ENCODE data around the gene TMEM272.

Gene TMEM272

DNA sequence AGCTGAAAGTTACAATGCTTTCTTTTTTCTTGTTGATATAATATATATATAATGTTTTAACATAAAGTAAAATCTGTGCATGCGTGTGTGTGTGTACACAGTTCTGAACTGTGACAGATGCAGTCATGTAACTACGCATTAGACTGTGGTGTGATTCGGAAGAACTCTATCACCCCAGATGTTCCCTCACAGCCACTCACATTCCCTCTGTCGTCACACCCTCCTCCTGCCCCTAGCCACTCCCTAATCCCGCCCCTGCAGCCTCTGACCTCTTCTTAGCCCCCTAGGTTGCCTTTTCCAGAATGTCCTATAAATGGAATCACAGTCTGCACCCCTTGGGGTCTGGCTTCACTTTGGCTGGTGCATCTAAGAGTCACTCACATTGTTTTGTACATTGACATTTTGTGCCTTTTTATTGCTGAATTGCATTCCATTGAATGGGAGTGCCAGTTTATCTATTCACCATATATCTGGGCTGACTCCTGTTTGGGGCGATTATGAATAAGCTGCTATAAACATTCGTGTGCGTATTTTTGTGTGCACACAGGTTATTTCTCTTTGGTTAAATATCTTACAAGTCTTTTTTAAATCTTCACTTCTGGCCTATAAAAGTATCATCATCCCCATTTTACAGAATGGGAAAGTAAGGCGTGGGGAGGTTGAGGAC, 61.4 kb downstream of the TMEM272 start:
- Histone ChIP-seq H3K4me2 (ENCODE audit: insufficient read depth, low read length, poor library complexity, severe bottlenecking) (no peak overlapping the region), H2AFZ (ENCODE audit: low read length) (no peak overlapping the region), H3K9me3 (replicated peaks in 1 of 2; ENCODE audit: control insufficient read depth in 2 of 2, insufficient read depth in 1 of 2, low read depth in 1 of 2, low read length in 2 of 2) (no peaks in the 10 kb centered on the region), H4K91ac (ENCODE audit: low read depth, low read length, poor library complexity) (no peak overlapping the region), H3K18ac (ENCODE audit: low read length) (no peak overlapping the region), H3K4ac (ENCODE audit: low read length) (no peak overlapping the region), H2AK5ac (ENCODE audit: low read depth, low read length) (no peak overlapping the region), H3K9ac (ENCODE audit: low read depth, low read length, poor library complexity) (no peak overlapping the region), H2BK120ac (ENCODE audit: low read depth, low read length) (no peak overlapping the region), H3K36me3 (replicated peaks in 1 of 2; ENCODE audit: control insufficient read depth in 2 of 2, insufficient read depth in 2 of 2, low read length in 2 of 2) (no peaks in the 10 kb centered on the region), H2BK15ac (ENCODE audit: low read length) (no peak overlapping the region), H2BK12ac (ENCODE audit: low read length) (no peak overlapping the region), H3K4me3 (ENCODE audit: low read length in 2 of 2) (no peak overlapping the region), H3K23ac (ENCODE audit: low read depth, low read length, poor library complexity) (no peak overlapping the region), H3K27ac (replicated peaks; ENCODE audit: low read length) (no peak overlapping the region), H3K14ac (ENCODE audit: low read length) (no peak overlapping the region), H3K79me1 (ENCODE audit: low read depth, low read length) (no peaks in the 10 kb centered on the region), H3K27me3 (ENCODE audit: control insufficient read depth in 3 of 3, insufficient read depth in 3 of 3, low read depth in 1 of 3, low read length in 3 of 3) (no peaks in the 10 kb centered on the region), H2BK5ac (ENCODE audit: low read length) (no peak overlapping the region), H3K4me1 (ENCODE audit: control insufficient read depth in 2 of 2, insufficient read depth in 1 of 2, low read depth in 1 of 2, low read length in 2 of 2) (peaks cover 6 to 8% of the 10 kb centered on the region in 2 donors), H4K8ac (ENCODE audit: low read depth, low read length) (no peak overlapping the region)
- no CpG with 5 or more reads among the region's 9 CpGs for WGBS, 2 donors (ENCODE audit: extremely low coverage in 2 of 2, insufficient read length in 2 of 2, insufficient replicate concordance in 1 of 2)
- DNase-seq (ENCODE audit: low spot score) = no peak

DNA sequence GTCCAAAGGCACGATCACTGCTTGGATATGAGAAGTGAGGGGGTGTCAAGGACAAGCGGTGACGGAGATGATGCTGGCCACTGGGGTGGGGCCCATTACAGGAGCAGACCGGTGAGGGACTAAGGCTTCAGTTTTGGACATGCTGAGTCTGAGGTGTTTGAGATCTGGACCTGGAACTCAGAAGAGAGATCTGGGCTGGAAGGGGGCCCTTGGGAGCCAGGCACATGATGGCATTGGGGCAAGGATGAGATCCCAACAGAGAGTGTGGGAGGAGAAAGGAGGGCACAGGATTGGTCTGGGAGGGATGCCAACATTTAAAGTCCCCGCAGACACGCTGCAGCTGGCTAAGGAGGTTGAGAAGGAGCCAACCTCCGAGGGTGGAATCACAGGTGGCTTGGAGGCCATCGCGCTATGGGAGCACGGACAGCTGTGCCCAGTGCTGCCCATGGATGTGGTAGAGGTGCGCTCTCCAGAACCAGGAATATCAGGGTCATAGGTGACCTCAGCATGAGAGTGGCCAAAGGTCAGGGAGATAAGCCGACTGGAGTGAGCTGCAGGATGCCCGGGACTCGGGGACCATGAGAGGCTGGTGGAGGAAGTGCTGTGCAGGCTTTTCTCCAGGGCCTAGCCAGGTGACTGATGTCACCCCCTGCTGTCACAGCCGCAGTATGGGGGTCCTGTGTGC, 62.8 kb downstream of the TMEM272 start:
- Histone ChIP-seq H2BK5ac (ENCODE audit: low read length) (peak overlapping the region; percentile 43), H3K27me3 (ENCODE audit: control insufficient read depth in 3 of 3, insufficient read depth in 3 of 3, low read depth in 1 of 3, low read length in 3 of 3) (no peaks in the 10 kb centered on the region), H2BK120ac (ENCODE audit: low read depth, low read length) (no peak overlapping the region), H2BK12ac (ENCODE audit: low read length) (no peak overlapping the region), H3K9ac (ENCODE audit: low read depth, low read length, poor library complexity) (no peak overlapping the region), H3K9me3 (replicated peaks in 1 of 2; ENCODE audit: control insufficient read depth in 2 of 2, insufficient read depth in 1 of 2, low read depth in 1 of 2, low read length in 2 of 2) (no peaks in the 10 kb centered on the region), H4K8ac (ENCODE audit: low read depth, low read length) (no peak overlapping the region), H3K14ac (ENCODE audit: low read length) (no peak overlapping the region), H3K4me1 (ENCODE audit: control insufficient read depth in 2 of 2, insufficient read depth in 1 of 2, low read depth in 1 of 2, low read length in 2 of 2) (peaks cover 8 to 14% of the 10 kb centered on the region in 2 donors), H3K18ac (ENCODE audit: low read length) (peak overlapping the region; percentile 51), H3K36me3 (replicated peaks in 1 of 2; ENCODE audit: control insufficient read depth in 2 of 2, insufficient read depth in 2 of 2, low read length in 2 of 2) (no peaks in the 10 kb centered on the region), H3K23ac (ENCODE audit: low read depth, low read length, poor library complexity) (no peak overlapping the region), H2AFZ (ENCODE audit: low read length) (no peak overlapping the region), H2BK15ac (ENCODE audit: low read length) (no peak overlapping the region), H3K79me1 (ENCODE audit: low read depth, low read length) (no peaks in the 10 kb centered on the region), H3K27ac (replicated peaks; ENCODE audit: low read length) (no peak overlapping the region), H2AK5ac (ENCODE audit: low read depth, low read length) (peak overlapping the region; percentile 22), H3K4ac (ENCODE audit: low read length) (no peak overlapping the region), H4K91ac (ENCODE audit: low read depth, low read length, poor library complexity) (no peak overlapping the region), H3K4me2 (ENCODE audit: insufficient read depth, low read length, poor library complexity, severe bottlenecking) (no peak overlapping the region), H3K4me3 (ENCODE audit: low read length in 2 of 2) (no peak overlapping the region)
- no peak for DNase-seq (ENCODE audit: low spot score)
- WGBS, 2 donors (ENCODE audit: extremely low coverage in 2 of 2, insufficient read length in 2 of 2, insufficient replicate concordance in 1 of 2) = no CpG with 5 or more reads among the region's 15 CpGs

DNA sequence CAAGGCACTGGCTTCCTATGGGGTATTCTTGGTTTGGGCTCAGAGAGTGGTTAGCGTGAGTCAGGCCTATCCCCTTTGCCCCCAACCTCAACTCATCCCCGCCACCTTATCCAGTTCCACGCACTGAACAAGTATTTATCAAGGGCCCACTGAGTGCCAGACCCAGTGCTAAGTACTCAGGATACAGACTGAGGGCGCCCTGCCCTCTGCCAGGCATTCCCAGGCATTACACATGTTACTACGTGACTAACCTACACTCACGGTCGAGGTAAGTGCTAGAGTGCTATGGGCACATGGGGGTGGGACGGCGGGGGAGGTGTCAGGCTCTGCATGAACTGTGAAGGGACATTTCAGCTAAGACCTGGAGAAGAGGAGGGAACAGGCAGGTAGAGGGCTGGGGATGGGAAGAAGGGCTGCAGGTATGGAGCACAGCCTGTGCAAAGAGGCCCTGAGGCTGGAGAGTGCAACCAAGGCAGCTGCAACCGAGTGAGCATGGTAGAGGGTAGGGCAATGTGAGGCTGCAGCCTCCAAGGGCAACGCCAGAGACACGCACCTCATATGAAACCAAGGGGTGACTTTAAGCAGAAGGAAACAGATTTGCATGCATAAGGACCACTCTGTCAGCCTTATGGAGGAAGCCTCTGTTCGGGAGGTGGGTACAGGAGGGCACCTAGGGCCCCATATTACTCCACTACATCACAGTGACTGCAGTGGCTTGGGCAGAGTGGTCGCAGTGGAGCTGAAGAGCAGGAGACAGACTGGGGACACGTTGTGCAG, 63.5 kb downstream of the TMEM272 start:
- Histone ChIP-seq H4K91ac (ENCODE audit: low read depth, low read length, poor library complexity) (no peak overlapping the region), H3K4me2 (ENCODE audit: insufficient read depth, low read length, poor library complexity, severe bottlenecking) (no peak overlapping the region), H2BK120ac (ENCODE audit: low read depth, low read length) (no peak overlapping the region), H3K9me3 (replicated peaks in 1 of 2; ENCODE audit: control insufficient read depth in 2 of 2, insufficient read depth in 1 of 2, low read depth in 1 of 2, low read length in 2 of 2) (no peaks in the 10 kb centered on the region), H3K4me1 (ENCODE audit: control insufficient read depth in 2 of 2, insufficient read depth in 1 of 2, low read depth in 1 of 2, low read length in 2 of 2) (peaks cover 6 to 11% of the 10 kb centered on the region in 2 donors), H3K23ac (ENCODE audit: low read depth, low read length, poor library complexity) (no peak overlapping the region), H3K4me3 (ENCODE audit: low read length in 2 of 2) (no peak overlapping the region), H3K9ac (ENCODE audit: low read depth, low read length, poor library complexity) (no peak overlapping the region), H3K79me1 (ENCODE audit: low read depth, low read length) (no peaks in the 10 kb centered on the region), H4K8ac (ENCODE audit: low read depth, low read length) (no peak overlapping the region), H2BK12ac (ENCODE audit: low read length) (no peak overlapping the region), H3K27me3 (ENCODE audit: control insufficient read depth in 3 of 3, insufficient read depth in 3 of 3, low read depth in 1 of 3, low read length in 3 of 3) (no peaks in the 10 kb centered on the region), H2BK15ac (ENCODE audit: low read length) (peak overlapping the region; percentile 12), H3K18ac (ENCODE audit: low read length) (peak overlapping the region; percentile 5), H3K4ac (ENCODE audit: low read length) (no peak overlapping the region), H2BK5ac (ENCODE audit: low read length) (no peak overlapping the region), H2AFZ (ENCODE audit: low read length) (no peak overlapping the region), H3K14ac (ENCODE audit: low read length) (peak overlapping the region; percentile 61), H3K27ac (replicated peaks; ENCODE audit: low read length) (no peak overlapping the region), H3K36me3 (replicated peaks in 1 of 2; ENCODE audit: control insufficient read depth in 2 of 2, insufficient read depth in 2 of 2, low read length in 2 of 2) (no peaks in the 10 kb centered on the region), H2AK5ac (ENCODE audit: low read depth, low read length) (no peak overlapping the region)
- DNase-seq (ENCODE audit: low spot score) = no peak
- no CpG with 5 or more reads among the region's 15 CpGs for WGBS, 2 donors (ENCODE audit: extremely low coverage in 2 of 2, insufficient read length in 2 of 2, insufficient replicate concordance in 1 of 2)

DNA sequence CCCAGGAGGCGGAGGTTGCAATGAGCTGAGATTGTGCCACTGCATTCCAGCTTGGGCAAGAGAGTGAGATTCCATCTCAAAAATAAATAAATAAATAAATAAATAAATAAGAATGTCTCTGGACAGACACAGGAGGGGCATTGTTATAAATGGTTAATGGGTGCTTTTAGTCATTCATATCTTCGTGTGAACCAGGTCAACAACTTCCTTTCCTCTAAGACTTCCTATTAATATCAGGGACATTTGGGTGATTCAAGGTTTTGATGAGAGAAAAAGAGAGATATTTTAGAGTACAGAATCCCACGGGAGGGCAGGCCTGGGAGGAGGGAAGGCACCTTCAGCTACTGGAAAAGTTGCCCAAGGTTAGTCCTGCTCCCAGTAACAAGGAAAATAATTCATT, 64.9 kb downstream of the TMEM272 start:
- no peaks in the 10 kb centered on the region for H3K9me3 ChIP-seq (replicated peaks in 1 of 2; ENCODE audit: control insufficient read depth in 2 of 2, insufficient read depth in 1 of 2, low read depth in 1 of 2, low read length in 2 of 2)
- H3K4me2 ChIP-seq (ENCODE audit: insufficient read depth, low read length, poor library complexity, severe bottlenecking) = no peak overlapping the region
- H3K23ac ChIP-seq (ENCODE audit: low read depth, low read length, poor library complexity) = no peak overlapping the region
- no peak overlapping the region for H3K4ac ChIP-seq (ENCODE audit: low read length)
- H3K4me3 ChIP-seq (ENCODE audit: low read length in 2 of 2) = no peak overlapping the region
- H3K14ac ChIP-seq (ENCODE audit: low read length) = no peak overlapping the region
- H3K27ac ChIP-seq (replicated peaks; ENCODE audit: low read length) = no peak overlapping the region
- no peak overlapping the region for H4K91ac ChIP-seq (ENCODE audit: low read depth, low read length, poor library complexity)
- H2AK5ac ChIP-seq (ENCODE audit: low read depth, low read length) = no peak overlapping the region
- no peaks in the 10 kb centered on the region for H3K27me3 ChIP-seq (ENCODE audit: control insufficient read depth in 3 of 3, insufficient read depth in 3 of 3, low read depth in 1 of 3, low read length in 3 of 3)
- WGBS, 2 donors (ENCODE audit: extremely low coverage in 2 of 2, insufficient read length in 2 of 2, insufficient replicate concordance in 1 of 2) = no CpG with 5 or more reads among the region's 3 CpGs
- no peaks in the 10 kb centered on the region for H3K36me3 ChIP-seq (replicated peaks in 1 of 2; ENCODE audit: control insufficient read depth in 2 of 2, insufficient read depth in 2 of 2, low read length in 2 of 2)
- no peak overlapping the region for H3K9ac ChIP-seq (ENCODE audit: low read depth, low read length, poor library complexity)
- H2BK15ac ChIP-seq (ENCODE audit: low read length) = no peak overlapping the region
- no peak overlapping the region for H2BK12ac ChIP-seq (ENCODE audit: low read length)
- H3K18ac ChIP-seq (ENCODE audit: low read length) = no peak overlapping the region
- no peak overlapping the region for H4K8ac ChIP-seq (ENCODE audit: low read depth, low read length)
- peaks cover 0 to 8% of the 10 kb centered on the region in 2 donors for H3K4me1 ChIP-seq (ENCODE audit: control insufficient read depth in 2 of 2, insufficient read depth in 1 of 2, low read depth in 1 of 2, low read length in 2 of 2)
- no peak overlapping the region for H2BK5ac ChIP-seq (ENCODE audit: low read length)
- H3K79me1 ChIP-seq (ENCODE audit: low read depth, low read length) = no peaks in the 10 kb centered on the region
- no peak for DNase-seq (ENCODE audit: low spot score)
- no peak overlapping the region for H2AFZ ChIP-seq (ENCODE audit: low read length)
- H2BK120ac ChIP-seq (ENCODE audit: low read depth, low read length) = no peak overlapping the region
